GM23338 (cell line): ENCODE measurements around the gene NDUFAF8. TPM values are rescaled to one million over a fixed set of nuclear protein-coding genes. Genes with fewer than 3 reads are reported as not detected.
A peak's percentile ranks its signal among the peaks of the same experiment; 100 is the strongest.

Source experiments
- ATAC-seq: fragments of 200-7000 bp; cut with Tn5 transposase; 3 replicates; pipeline ENCODE4 v1.9.1; 2020
- DNase-seq: peaks from one replicate; pipeline ENCODE4 v3.0.0-alpha.2; 2015; ENCODE audit warnings: low spot score
- H2AFZ ChIP-seq: fragments of 200-600 bp; sonication (generic); 2 replicates; pipeline ENCODE4 v1.8.0; 2016; ENCODE audit warnings: antibody characterized with exemption, mild to moderate bottlenecking, moderate library complexity
- H3F3A ChIP-seq: fragments of 200-600 bp; sonication (generic); replicated peaks from 2 replicates; pipeline ENCODE4 v1.8.0; 2017; ENCODE audit warnings: antibody characterized with exemption, mixed run types, low read depth
- H3K27ac ChIP-seq: fragments of 200-600 bp; sonication (generic); 2 replicates; pipeline ENCODE4 v1.6.1; 2016; ENCODE audit warnings: low read depth
- H3K27me3 ChIP-seq: fragments of 200-600 bp; sonication (generic); 2 replicates; pipeline ENCODE4 v1.8.0; 2016; ENCODE audit warnings: mild to moderate bottlenecking, mixed run types, moderate library complexity; ENCODE audit not compliant: insufficient read depth
- H3K36me3 ChIP-seq: fragments of 200-600 bp; sonication (generic); 2 replicates; pipeline ENCODE4 v1.8.0; 2016; ENCODE audit warnings: mild to moderate bottlenecking; ENCODE audit not compliant: insufficient read depth
- H3K4me1 ChIP-seq: fragments of 200-600 bp; sonication (generic); 2 replicates; pipeline ENCODE4 v1.8.0; 2016; ENCODE audit warnings: mild to moderate bottlenecking, moderate library complexity; ENCODE audit not compliant: insufficient read depth
- H3K4me2 ChIP-seq: fragments of 200-600 bp; sonication (generic); 2 replicates; pipeline ENCODE4 v1.7.1; 2017; ENCODE audit warnings: mixed run types
- H3K4me3 ChIP-seq: fragments of 200-600 bp; sonication (generic); 2 replicates; pipeline ENCODE4 v1.6.1; 2016; ENCODE audit warnings: mixed run types
- H3K79me2 ChIP-seq: fragments of 200-600 bp; sonication (generic); replicated peaks from 2 replicates; pipeline ENCODE4 v1.8.0; 2017; ENCODE audit warnings: mild to moderate bottlenecking; ENCODE audit not compliant: insufficient read depth
- H3K9me2 ChIP-seq: fragments of 200-600 bp; sonication (generic); 2 replicates; pipeline ENCODE4 v1.8.0; 2017; ENCODE audit not compliant: insufficient read depth
- H4K20me1 ChIP-seq: fragments of 200-600 bp; sonication (generic); replicated peaks from 2 replicates; pipeline ENCODE4 v1.8.0; 2017; ENCODE audit warnings: mild to moderate bottlenecking; ENCODE audit not compliant: insufficient read depth
- H3K27ac Mint-ChIP-seq: 2 replicates; pipeline ENCODE4 v1.8.0; 2020; ENCODE audit warnings: inconsistent platforms, mild to moderate bottlenecking, moderate library complexity, mixed read lengths
- H3K27me3 Mint-ChIP-seq: 3 replicates; pipeline ENCODE4 v1.8.0; 2022; ENCODE audit warnings: low read depth, mild to moderate bottlenecking, moderate library complexity, mixed read lengths, inconsistent platforms; ENCODE audit not compliant: insufficient read depth, poor library complexity
- H3K36me3 Mint-ChIP-seq: 3 replicates; pipeline ENCODE4 v1.8.0; 2021; ENCODE audit warnings: low read depth, mild to moderate bottlenecking, inconsistent platforms, moderate library complexity, mixed read lengths
- H3K4me1 Mint-ChIP-seq: 3 replicates; pipeline ENCODE4 v1.8.0; 2020; ENCODE audit warnings: mild to moderate bottlenecking, inconsistent platforms, mixed read lengths
- H3K4me3 Mint-ChIP-seq: 3 replicates; pipeline ENCODE4 v1.8.0; 2021; ENCODE audit warnings: moderate library complexity, mild to moderate bottlenecking, inconsistent platforms, mixed read lengths
- H3K9me3 Mint-ChIP-seq: 3 replicates; pipeline ENCODE4 v1.8.0; 2020; ENCODE audit warnings: moderate library complexity, mild to moderate bottlenecking, inconsistent platforms, mixed read lengths
- CREB1 ChIP-seq: fragments of 250-450 bp; sonication (Bioruptor Pico); IDR thresholded peaks from 2 replicates; pipeline ENCODE4 v1.5.0; 2020; ENCODE audit warnings: low read depth, mild to moderate bottlenecking, moderate library complexity
- CTCF ChIP-seq, 2 experiments: fragments of 200-600 bp in 1 of 2; sonication (generic) in 1 of 2; conservative IDR thresholded peaks; 2 replicates each; pipeline versions ENCODE4 v1.5.1 to v1.6.1; 2016 to 2017; ENCODE audit warnings: antibody characterized with exemption in 2 of 2, low read depth in 2 of 2, mild to moderate bottlenecking in 2 of 2, moderate library complexity in 1 of 2
- EZH2 ChIP-seq: fragments of 200-600 bp; sonication (generic); IDR thresholded peaks from one replicate; pipeline ENCODE4 v1.8.0; 2017; ENCODE audit warnings: antibody characterized with exemption, mild to moderate bottlenecking, low read depth; ENCODE audit not compliant: unreplicated experiment
- EZH2phosphoT487 ChIP-seq: fragments of 200-600 bp; sonication (generic); IDR thresholded peaks from one replicate; pipeline ENCODE4 v1.8.1; 2018; ENCODE audit warnings: antibody characterized with exemption; ENCODE audit not compliant: unreplicated experiment
- JUNB ChIP-seq: IDR thresholded peaks from one replicate; pipeline ENCODE4 v1.6.1; 2016; ENCODE audit warnings: antibody characterized with exemption; ENCODE audit not compliant: unreplicated experiment
- NANOG ChIP-seq: IDR thresholded peaks from 2 replicates; pipeline ENCODE4 v1.6.1; 2016; ENCODE audit warnings: antibody characterized with exemption, borderline replicate concordance
- REST ChIP-seq: IDR thresholded peaks from one replicate; pipeline ENCODE4 v1.6.1; 2018; ENCODE audit warnings: antibody characterized with exemption; ENCODE audit not compliant: unreplicated experiment
- ZNF462 ChIP-seq: fragments of 250-450 bp; sonication (Bioruptor Pico); IDR thresholded peaks from 2 replicates; pipeline ENCODE4 v1.5.0; 2020; ENCODE audit warnings: mild to moderate bottlenecking, moderate library complexity
- polyA plus RNA-seq: library from polyadenylated mRNA; unstranded; fragments of >200 nt; fragmentation: Nextera tagmentation; extraction: Ambion mirVana; gene quantifications from 2 replicates; pipeline ENCODE4 v1.2.1, GENCODE V29; 2016
- total RNA-seq: library from RNA; depleted of rRNA; stranded (reverse); fragments of >200 nt; shearing (Covaris generic); gene quantifications from 2 replicates; pipeline ENCODE4 v1.2.3, GENCODE V29; 2014

Gene NDUFAF8
- total and polyA plus RNA-seq, 2 experiments from 2014 or later = 21.5 to 156 TPM

- TF ChIP-seq NANOG = no peak
- TF ChIP-seq CREB1 = no peak
- TF ChIP-seq ZNF462 = no peak
Measured at GRCh38 chr17:81219476-81220180, 19.5 kb upstream of the NDUFAF8 start (continued).

GRCh38 chr17:81221371-81221841 lies 17.7 kb upstream of the NDUFAF8 start:
- no peak overlapping the region for H3K27ac ChIP-seq
- H3K27ac Mint-ChIP-seq = no peak overlapping the region; the same call in 1 of the 2 replicates

More at GRCh38 chr17:81221371-81221841, 17.7 kb upstream of the NDUFAF8 start:
- H3K36me3 ChIP-seq = no peaks in the 10 kb centered on the region
- ATAC-seq (peak; percentile 7), DNase-seq (peak; percentile 60)
- H2AFZ ChIP-seq = no peak overlapping the region
- peaks cover 29% of the 10 kb centered on the region for H3K79me2 ChIP-seq
- peaks cover 2% of the 10 kb centered on the region; the same call in 1 of the 2 replicates for H4K20me1 ChIP-seq
- no peak for TF ChIP-seq NANOG
- TF ChIP-seq EZH2phosphoT487 = no peak
- TF ChIP-seq CTCF (conservative IDR thresholded peaks at IDR 0.05; ENCODE audit: low read depth in 2 of 2) = no peak
- TF ChIP-seq CREB1 = no peak
- no peak for TF ChIP-seq REST
- no peak for TF ChIP-seq EZH2
- TF ChIP-seq JUNB = no peak
- peaks cover 15% of the 10 kb centered on the region for H3K4me1 Mint-ChIP-seq
- peak overlapping the region; percentile 89 for H3K4me2 ChIP-seq
- H3K36me3 Mint-ChIP-seq = no peaks in the 10 kb centered on the region; the same call in 1 of the 3 replicates
- H3K4me3 ChIP-seq = peak overlapping the region; percentile 93
- H3K9me3 Mint-ChIP-seq = no peaks in the 10 kb centered on the region; the same call in 2 of the 3 replicates
- peak overlapping the region; percentile 76 for H3K4me3 Mint-ChIP-seq
- no peaks in the 10 kb centered on the region for H3K9me2 ChIP-seq
- peaks cover 14% of the 10 kb centered on the region for H3K4me1 ChIP-seq
- H3F3A ChIP-seq = no peaks in the 10 kb centered on the region
- H3K27me3 Mint-ChIP-seq = peaks cover 4% of the 10 kb centered on the region
- 0 out of 2 replicates have a peak, but pooled peaks cover 3% of the 10 kb centered on the region for H3K27me3 ChIP-seq
